Measurements from ENCODE around the gene CAPN14.

The CAPN14 gene

DNA sequence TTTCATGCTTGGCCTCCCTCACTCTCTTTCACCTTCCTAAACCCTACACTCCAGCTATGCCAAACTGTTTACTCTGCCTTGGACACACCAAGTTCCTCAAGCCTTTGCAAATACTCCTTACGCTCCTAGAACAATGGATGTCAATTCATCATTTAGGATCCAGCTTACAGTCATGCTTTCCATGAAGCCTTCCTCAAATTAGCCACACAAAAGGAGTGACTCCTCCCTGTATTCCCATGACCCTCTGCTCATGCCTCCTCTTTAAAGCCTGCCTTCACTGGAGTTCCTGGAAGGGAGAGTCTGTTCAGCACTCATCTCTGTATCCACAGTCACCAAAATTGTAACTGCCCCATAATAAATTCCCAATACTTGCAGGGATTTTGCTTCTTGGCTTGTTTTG is 15.9 kb upstream of the CAPN14 start:
- intact Hi-C loops (cut with DNase I), result loop anchor here (10.0 kb wide), 1 partner anchor 92 kb away; no protein-coding TSS in a partner anchor
- peak in 2 of 42 donors; percentile 36 to 42 for DNase-seq

DNA sequence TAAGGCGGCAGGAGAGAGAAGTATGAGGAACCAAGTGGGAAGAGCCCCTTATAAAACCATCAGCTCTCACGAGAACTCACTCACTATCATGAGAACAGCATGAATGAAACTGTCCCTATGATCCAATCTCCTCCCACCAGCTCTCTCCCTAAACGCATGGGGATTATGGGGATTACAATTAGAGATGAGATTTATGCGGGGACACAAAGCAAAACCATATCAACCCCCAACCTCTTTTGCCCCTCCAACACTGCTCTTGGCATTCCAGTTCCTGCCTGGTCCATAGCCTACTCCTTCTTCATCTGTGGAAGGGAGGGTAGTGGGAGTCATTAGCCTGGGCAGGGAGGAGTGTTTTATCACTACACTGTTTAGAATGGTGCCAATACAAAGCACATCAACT is 15.3 kb upstream of the CAPN14 start:
- intact Hi-C loops (cut with DNase I), result loop anchor here (10.0 kb wide), 1 partner anchor 92 kb away; no protein-coding TSS in a partner anchor
- peak in 1 of 42 donors; percentile 4 for DNase-seq

- intact Hi-C loops (cut with DNase I), result loop anchor here (10.0 kb wide), 1 partner anchor 93 kb away; no protein-coding TSS in a partner anchor
- peak in 3 of 42 donors; percentile 4 to 31 (median 21) for DNase-seq
Observed at GRCh38 chr2:31231571-31232302, 14.4 kb upstream of the CAPN14 start.

DNA sequence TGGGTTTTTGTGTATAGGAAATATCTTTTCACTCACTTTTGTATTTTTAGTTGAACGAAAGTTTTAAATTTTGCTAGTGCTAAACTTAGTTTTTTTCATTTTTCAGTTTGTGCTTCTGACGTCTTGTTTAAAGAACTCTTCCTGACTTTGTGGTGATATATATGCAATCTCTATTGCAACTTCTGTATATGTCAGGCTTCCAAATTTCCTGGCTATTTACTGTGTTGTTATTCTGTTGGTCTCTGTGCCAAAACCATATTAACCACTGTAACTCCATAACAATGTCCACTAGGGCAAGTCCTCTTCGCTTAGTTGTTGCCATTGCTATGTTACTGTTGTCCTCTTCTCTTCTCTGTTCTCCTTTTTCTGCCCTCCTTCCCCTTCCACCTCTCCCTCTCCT is 13.4 kb upstream of the CAPN14 start:
- intact Hi-C loops (cut with DNase I), result loop anchor here (10.0 kb wide), 1 partner anchor 94 kb away; no protein-coding TSS in a partner anchor

DNA sequence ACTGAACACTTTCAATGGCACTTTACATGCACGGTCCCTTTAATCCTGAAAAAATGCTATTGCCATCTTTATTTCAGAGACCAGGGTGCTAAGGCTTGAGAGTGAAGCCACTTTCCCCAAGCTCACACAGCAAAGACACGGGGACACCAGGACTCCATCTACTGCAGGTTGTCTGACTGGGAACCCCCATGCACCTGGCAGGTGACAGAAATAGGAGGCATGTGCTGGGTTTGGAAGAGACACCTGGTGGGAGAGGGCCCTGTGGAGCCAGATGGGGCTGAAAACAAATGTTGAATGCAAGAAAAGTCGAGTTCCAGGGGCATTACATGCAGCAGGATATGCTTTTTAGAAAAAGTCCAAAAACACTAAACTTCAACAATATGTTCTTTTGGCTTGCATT is 11.4 kb upstream of the CAPN14 start:
- DNase-seq, result peak in 1 of 42 donors; percentile 32
- intact Hi-C loops (cut with DNase I), result no loop called here

More for the DNA sequence above, 13.4 kb upstream of the CAPN14 start:
- DNase-seq, result no peak

DNA sequence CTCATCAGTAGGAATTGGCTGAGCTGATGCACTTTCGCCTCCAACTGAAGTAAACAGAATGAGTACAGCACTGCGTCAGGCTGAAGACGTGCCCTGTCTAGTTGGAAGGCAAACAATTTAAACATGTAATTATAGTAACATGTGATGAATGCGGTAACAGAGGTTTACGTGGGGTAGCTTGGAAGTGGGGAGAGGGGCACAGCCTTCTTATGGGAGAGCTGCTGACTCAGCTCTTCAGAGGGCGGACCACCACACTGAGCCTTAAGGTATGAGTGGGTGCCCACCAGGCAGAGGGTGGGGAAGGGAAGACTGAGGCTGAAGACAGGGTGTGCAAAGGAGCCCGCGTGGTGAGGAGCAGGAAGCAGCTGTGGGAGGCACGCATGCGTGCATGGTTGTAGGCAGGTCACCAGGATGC is 10.4 kb upstream of the CAPN14 start:
- intact Hi-C loops (cut with DNase I), result no loop called here
- no peak for DNase-seq

- intact Hi-C loops (cut with DNase I), result no loop called here
- no peak for DNase-seq
Observed at GRCh38 chr2:31227110-31227509, 9.8 kb upstream of the CAPN14 start.

GRCh38 chr2:31226266-31226665 is 9.0 kb upstream of the CAPN14 start:
- no peak for DNase-seq
- intact Hi-C loops (cut with DNase I), result no loop called here

DNA sequence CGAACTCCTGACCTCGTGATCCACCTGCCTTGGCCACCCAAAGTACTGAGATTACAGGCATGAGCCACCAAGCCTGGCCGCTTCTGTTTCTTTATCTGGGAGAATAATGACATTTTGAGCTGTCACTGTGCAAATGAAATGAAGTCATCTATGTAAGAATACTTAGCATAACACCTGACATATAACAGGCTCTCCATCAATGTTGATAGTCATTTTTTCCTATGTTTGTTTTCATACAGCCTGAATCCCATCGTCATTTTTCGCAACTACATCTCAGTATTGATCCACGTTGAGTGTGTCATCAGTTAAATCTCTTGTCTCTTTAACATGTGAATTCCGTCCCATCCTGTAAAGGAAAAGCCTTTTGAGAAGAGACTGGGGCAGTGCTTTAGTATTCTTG is 6.4 kb upstream of the CAPN14 start:
- DNase-seq, result no peak
- intact Hi-C loops (cut with DNase I), result no loop called here

DNA sequence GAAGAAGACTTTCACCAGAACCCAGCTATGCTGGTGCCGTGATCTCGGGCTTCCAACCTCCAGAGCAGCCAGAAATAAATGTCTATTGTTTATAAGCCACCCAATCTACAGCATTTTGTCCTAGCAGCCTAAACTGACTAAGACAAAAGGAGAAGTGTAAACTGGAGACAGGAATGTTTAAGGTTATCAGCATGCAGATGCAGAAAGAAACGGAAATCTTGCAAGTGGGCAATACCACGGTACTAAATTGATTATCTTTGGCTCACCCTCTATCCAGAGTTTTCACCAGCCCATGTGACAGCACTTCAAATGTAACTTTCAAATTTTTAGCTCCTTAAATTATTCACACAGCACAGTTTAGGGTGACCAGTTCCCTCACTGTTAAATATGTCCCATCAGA is 5.7 kb upstream of the CAPN14 start:
- intact Hi-C loops (cut with DNase I), result no loop called here

GRCh38 chr2:31222071-31222470 is 4.8 kb upstream of the CAPN14 start:
- intact Hi-C loops (cut with DNase I), result no loop called here
- no peak for DNase-seq

More for the DNA sequence above, 5.7 kb upstream of the CAPN14 start:
- DNase-seq, result peak in 1 of 42 donors; percentile 5

DNA sequence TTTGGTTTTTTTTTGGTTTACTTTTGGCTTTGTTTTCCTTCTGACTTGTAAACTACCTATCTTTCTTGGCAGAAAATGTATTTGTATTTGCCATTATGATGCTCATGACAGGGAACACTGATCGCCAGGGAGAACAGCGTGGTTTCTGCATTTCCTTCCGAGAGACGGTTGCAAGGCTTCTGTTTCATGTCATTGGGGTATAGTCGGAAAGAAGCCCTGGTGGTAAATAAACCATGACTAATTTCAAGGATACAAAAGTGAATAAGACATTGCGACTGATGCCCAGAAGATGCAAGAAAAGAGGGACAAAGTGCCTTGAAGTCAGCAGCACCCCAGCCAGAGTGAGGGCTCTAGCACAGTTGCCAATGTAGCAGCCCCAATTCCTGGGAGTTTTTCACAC is 4.2 kb upstream of the CAPN14 start:
- DNase-seq, result peak in 1 of 42 donors; percentile 14

DNA sequence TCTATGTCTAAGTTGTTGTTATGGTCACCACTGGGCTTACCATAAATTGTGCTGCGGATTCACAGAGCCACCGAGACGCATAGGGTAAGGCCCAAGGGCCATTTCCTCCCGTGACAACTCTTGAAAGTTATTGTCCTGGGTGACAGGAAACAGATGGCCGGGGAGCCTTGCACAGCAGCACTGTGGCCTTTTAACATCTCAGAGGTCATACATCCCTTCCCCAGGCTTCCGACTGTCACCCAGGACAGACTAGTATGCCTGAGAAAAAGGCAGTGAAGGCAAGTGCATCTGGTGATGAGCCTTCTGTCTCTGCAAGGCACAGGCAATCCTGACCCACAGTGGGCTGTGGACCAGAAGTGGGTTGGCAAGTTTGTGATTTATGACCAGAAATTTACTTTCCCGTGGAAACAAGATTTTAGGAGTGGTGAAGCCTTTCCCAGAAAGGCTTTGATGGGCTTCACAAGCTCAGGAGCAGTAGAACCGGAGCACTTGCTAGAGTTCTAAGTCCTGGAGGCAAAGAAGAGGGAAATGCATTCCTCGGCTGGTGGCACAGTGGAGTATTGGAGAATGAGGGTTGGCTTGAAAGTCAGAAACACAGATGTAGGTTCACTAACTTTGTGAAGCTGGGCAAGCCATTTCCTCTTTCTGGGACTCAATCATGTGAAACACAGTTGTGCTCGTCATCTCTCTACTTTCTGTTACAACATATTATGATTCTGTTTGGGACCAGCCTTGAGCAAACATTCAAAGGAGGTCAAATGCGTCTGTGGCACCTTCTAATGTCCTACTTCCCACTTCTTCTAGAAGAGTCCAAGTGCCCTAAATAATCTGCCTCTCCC is 2.0 kb upstream of the CAPN14 start:
- intact Hi-C loops (cut with DNase I), result no loop called here
- DNase-seq, result peak in 1 of 42 donors; percentile 32

More for the DNA sequence above, 4.2 kb upstream of the CAPN14 start:
- intact Hi-C loops (cut with DNase I), result no loop called here

DNA sequence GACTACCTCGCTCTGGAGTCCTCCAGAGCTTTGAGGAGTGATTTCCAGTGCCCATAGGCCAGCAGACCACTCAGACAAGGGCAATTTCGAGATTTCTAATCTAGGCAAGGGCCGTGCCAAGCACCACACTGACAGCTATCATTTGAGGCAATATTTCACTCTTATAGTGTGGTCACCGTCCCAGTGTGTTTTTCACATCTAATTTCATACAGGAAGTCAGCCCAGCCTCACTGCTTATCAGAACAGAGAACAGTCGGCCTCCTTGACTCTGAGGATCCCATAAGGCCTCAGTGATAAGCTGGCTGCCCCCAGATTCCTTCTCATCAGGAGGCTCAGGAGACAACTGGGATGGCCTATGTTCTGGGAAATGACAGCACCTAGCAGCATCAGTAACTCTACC is 581 bp downstream of the CAPN14 start:
- intact Hi-C loops (cut with DNase I), result no loop called here
- DNase-seq, result no peak

DNA sequence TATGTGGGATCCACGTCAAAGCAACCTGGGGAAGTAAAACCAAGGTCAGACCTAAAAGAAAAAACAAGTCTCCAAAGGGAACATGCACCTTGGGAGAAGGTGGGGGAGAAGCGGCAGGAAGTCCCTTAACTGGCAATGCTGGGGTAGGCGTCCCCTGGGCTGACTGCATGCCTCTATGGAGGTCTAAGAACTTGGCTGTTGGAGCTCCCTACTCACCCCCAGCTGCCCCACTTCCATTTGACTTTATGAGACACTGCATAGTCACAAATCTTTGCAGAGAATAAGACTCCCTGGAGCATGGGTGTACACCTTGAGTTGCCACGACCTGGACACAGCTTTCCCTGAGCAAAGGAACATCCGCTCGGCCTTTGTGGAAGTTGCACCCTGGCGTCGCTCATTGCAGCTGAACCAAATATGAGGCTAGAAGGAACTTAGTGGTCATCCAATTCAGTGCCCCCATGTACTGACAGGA is 2.8 kb downstream of the CAPN14 start:
- intact Hi-C loops (cut with DNase I), result no loop called here
- no peak for DNase-seq

DNA sequence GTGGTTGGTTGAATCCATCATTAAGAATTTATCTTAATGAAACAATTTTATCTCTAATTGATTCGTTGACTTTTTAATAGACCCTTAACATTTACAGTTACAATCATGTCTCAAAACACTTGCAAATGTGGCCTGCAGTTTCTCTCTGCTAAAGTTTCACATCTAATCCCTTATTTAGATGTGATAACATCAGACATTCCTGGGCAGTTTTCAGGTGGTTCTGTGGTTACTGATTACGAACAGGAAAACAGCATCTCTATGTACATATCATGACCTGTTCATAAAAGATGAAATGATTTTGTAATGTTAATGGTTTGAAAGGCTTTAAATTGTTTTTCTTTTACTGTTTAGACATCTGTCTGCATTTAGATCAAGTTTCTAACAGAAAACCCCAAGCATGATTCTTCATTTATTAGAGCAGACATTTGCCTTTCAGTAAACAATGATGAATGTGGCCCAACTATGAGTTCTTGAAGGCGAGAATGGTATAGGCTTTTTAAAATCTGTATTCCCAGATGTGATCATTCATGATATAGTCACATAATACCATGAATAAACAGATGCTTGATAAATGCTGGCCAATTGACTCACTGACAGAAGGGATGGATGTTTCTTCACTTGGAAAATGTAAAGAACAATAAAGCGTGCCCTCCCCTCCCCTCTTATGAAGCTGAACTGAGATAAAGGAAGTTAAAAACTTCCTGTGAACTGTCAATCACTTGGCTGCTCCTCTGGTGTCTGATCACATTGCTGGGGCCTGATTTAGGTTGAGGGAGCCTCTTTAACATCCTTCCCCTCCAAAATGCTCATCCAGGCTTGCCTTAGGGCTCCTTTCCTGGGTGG is 3.5 kb downstream of the CAPN14 start:
- intact Hi-C loops (cut with DNase I), result no loop called here
- no peak for DNase-seq

- intact Hi-C loops (cut with DNase I), result no loop called here
Observed at GRCh38 chr2:31212659-31213600, 4.4 kb downstream of the CAPN14 start.

GRCh38 chr2:31208240-31208639 is 9.1 kb downstream of the CAPN14 start:
- intact Hi-C loops (cut with DNase I), result no loop called here
- no peak for DNase-seq

More at GRCh38 chr2:31212659-31213600, 4.4 kb downstream of the CAPN14 start:
- no peak for DNase-seq

Measured in head of caudate nucleus (tissue), 42 donors.